H1 (cell line): ENCODE data around the gene PPP2R2C. TPM values are rescaled to one million over a fixed set of nuclear protein-coding genes. Genes with fewer than 3 reads are reported as not detected.

Source experiments
- CTCF ChIA-PET: fragments of 300-600 bp; sonication (Branson Sonifier 250); formaldehyde crosslinking; loops from one replicate; lab custom pipeline; 2021; ENCODE audit not compliant: partially characterized antibody; lab: Charles Lee
- POLR2A ChIA-PET: fragments of 300-600 bp; sonication (Branson Sonifier 250); formaldehyde crosslinking; loops from one replicate; lab custom pipeline; 2021; ENCODE audit warnings: inconsistent platforms; ENCODE audit not compliant: partially characterized antibody; lab: Charles Lee
- DNase-seq, 2 experiments: peaks; one replicate each; pipeline versions ENCODE4 v3.0.0 to v3.0.0-alpha.2; 2010 to 2022; ENCODE audit warnings: low spot score in 2 of 2, low read depth in 1 of 2, mixed read lengths in 1 of 2
- FAIRE-seq: peaks from 2 replicates; lab custom pipeline; 2011; peaks lifted over from hg19 to GRCh38; lab: Jason Lieb, UNC
- H2AFZ ChIP-seq: 2 replicates; pipeline ENCODE4 v1.8.1; 2012; ENCODE audit warnings: low read length, inconsistent platforms
- H2AK5ac ChIP-seq: 2 replicates; pipeline ENCODE4 v1.6.1; 2013; ENCODE audit warnings: low read depth, low read length
- H2BK120ac ChIP-seq: replicated peaks from 2 replicates; pipeline ENCODE3; 2013; ENCODE audit warnings: low read depth, low read length, inconsistent platforms
- H2BK12ac ChIP-seq: 2 replicates; pipeline ENCODE4 v1.6.1; 2013; ENCODE audit warnings: low read depth, low read length
- H2BK15ac ChIP-seq: 2 replicates; pipeline ENCODE4 v1.6.1; 2013; ENCODE audit warnings: low read length
- H2BK20ac ChIP-seq: 2 replicates; pipeline ENCODE4 v1.6.1; 2013; ENCODE audit warnings: low read length
- H2BK5ac ChIP-seq: 2 replicates; pipeline ENCODE4 v1.6.1; 2013; ENCODE audit warnings: low read depth, low read length
- H3K14ac ChIP-seq: 2 replicates; pipeline ENCODE4 v1.6.1; 2013; ENCODE audit warnings: inconsistent platforms; ENCODE audit not compliant: insufficient read length
- H3K18ac ChIP-seq: 2 replicates; pipeline ENCODE4 v1.6.1; 2013; ENCODE audit warnings: low read length; ENCODE audit errors: extremely low read depth
- H3K23ac ChIP-seq: 2 replicates; pipeline ENCODE4 v1.6.1; 2013; ENCODE audit warnings: inconsistent platforms; ENCODE audit not compliant: insufficient read length
- H3K23me2 ChIP-seq: 2 replicates; pipeline ENCODE4 v1.6.1; 2013; ENCODE audit warnings: low read depth, low read length
- H3K27ac ChIP-seq: 2 replicates; pipeline ENCODE4 v1.6.1; 2011; ENCODE audit warnings: low read depth, low read length, inconsistent platforms
- H3K27me3 ChIP-seq, 4 experiments: replicated peaks in 1 of 4; 1 replicate in 1 of 4; 2 replicates in 3 of 4; pipeline versions ENCODE4 v1.6.1 to v1.8.1; 2011 to 2013; ENCODE audit warnings: low read length in 3 of 4, mild to moderate bottlenecking in 3 of 4, inconsistent platforms in 2 of 4, mixed read lengths in 2 of 4, moderate library complexity in 1 of 4; ENCODE audit not compliant: control insufficient read depth in 3 of 4, insufficient read depth in 3 of 4; ENCODE audit errors: extremely low read depth in 1 of 4
- H3K36me3 ChIP-seq, 4 experiments: 2 replicates each; pipeline versions ENCODE4 v1.6.1 to v1.8.1; 2011 to 2013; ENCODE audit warnings: mild to moderate bottlenecking in 4 of 4, low read length in 3 of 4, moderate library complexity in 2 of 4, control low read depth in 1 of 4, inconsistent platforms in 1 of 4; ENCODE audit not compliant: insufficient read depth in 4 of 4, control insufficient read depth in 2 of 4
- H3K4ac ChIP-seq: replicated peaks from 2 replicates; pipeline ENCODE3; 2013; ENCODE audit warnings: low read length, low read depth, mixed read lengths, inconsistent platforms; ENCODE audit not compliant: insufficient read length
- H3K4me1 ChIP-seq, 4 experiments: replicated peaks in 1 of 4; 1 replicate in 1 of 4; 2 replicates in 3 of 4; pipeline versions ENCODE4 v1.6.1 to v1.8.1; 2011 to 2013; ENCODE audit warnings: low read length in 3 of 4, inconsistent platforms in 2 of 4, mixed read lengths in 1 of 4; ENCODE audit not compliant: insufficient read depth in 4 of 4, control insufficient read depth in 3 of 4
- H3K4me2 ChIP-seq, 2 experiments: 2 replicates each; pipeline versions ENCODE4 v1.6.1 to v1.8.1; 2011 to 2013; ENCODE audit warnings: low read depth in 2 of 2, low read length in 2 of 2, control low read depth in 1 of 2, inconsistent platforms in 1 of 2, mild to moderate bottlenecking in 1 of 2; ENCODE audit not compliant: insufficient read depth in 1 of 2
- H3K4me3 ChIP-seq, 4 experiments: fragments of 200-600, 300-600 bp in 1 of 4; sonication (generic), shearing (Covaris generic), sonication (Bioruptor Twin) in 1 of 4; 2 replicates each; pipeline versions ENCODE4 v1.5.1 to v1.8.1; 2011 to 2016; ENCODE audit warnings: low read length in 4 of 4, low read depth in 3 of 4, control low read depth in 2 of 4, inconsistent platforms in 2 of 4, mild to moderate bottlenecking in 2 of 4, mixed read lengths in 1 of 4, moderate library complexity in 1 of 4; ENCODE audit not compliant: insufficient read depth in 2 of 4; ENCODE audit errors: extremely low read depth in 1 of 4
- H3K56ac ChIP-seq: replicated peaks from 2 replicates; pipeline ENCODE3; 2013; ENCODE audit warnings: low read depth, mild to moderate bottlenecking, mixed read lengths, low read length, inconsistent platforms; ENCODE audit not compliant: insufficient read length
- H3K79me1 ChIP-seq: 2 replicates; pipeline ENCODE4 v1.6.1; 2013; ENCODE audit warnings: low read depth, low read length, control low read depth
- H3K79me2 ChIP-seq, 2 experiments: 2 replicates each; pipeline versions ENCODE4 v1.6.1 to v1.8.1; 2012 to 2013; ENCODE audit warnings: low read length in 2 of 2, mild to moderate bottlenecking in 2 of 2, inconsistent platforms in 1 of 2; ENCODE audit not compliant: insufficient read depth in 2 of 2, control insufficient read depth in 1 of 2
- H3K9ac ChIP-seq, 4 experiments: replicated peaks in 1 of 4; 1 replicate in 1 of 4; 2 replicates in 3 of 4; pipeline versions ENCODE4 v1.6.1 to v1.8.1; 2011 to 2013; ENCODE audit warnings: low read depth in 3 of 4, low read length in 3 of 4, control low read depth in 2 of 4, mild to moderate bottlenecking in 2 of 4, moderate library complexity in 2 of 4, inconsistent platforms in 1 of 4; ENCODE audit errors: extremely low read depth in 1 of 4
- H3K9me3 ChIP-seq, 2 experiments: 2 replicates each; pipeline versions ENCODE4 v1.6.1 to v1.8.1; 2012 to 2013; ENCODE audit warnings: mild to moderate bottlenecking in 2 of 2, moderate library complexity in 2 of 2, control low read depth in 1 of 2, inconsistent platforms in 1 of 2, low read depth in 1 of 2, low read length in 1 of 2, mixed read lengths in 1 of 2; ENCODE audit not compliant: insufficient read depth in 2 of 2
- H4K20me1 ChIP-seq, 2 experiments: replicated peaks in 1 of 2; 2 replicates each; pipeline versions ENCODE3 to v1.8.1; 2011 to 2013; ENCODE audit warnings: inconsistent platforms in 2 of 2, low read length in 2 of 2, mild to moderate bottlenecking in 1 of 2; ENCODE audit not compliant: insufficient read depth in 2 of 2, control insufficient read depth in 1 of 2
- H4K5ac ChIP-seq: 2 replicates; pipeline ENCODE4 v1.6.1; 2013; ENCODE audit warnings: low read length, low read depth, mixed read lengths, inconsistent platforms; ENCODE audit not compliant: insufficient read length
- H4K8ac ChIP-seq: 2 replicates; pipeline ENCODE4 v1.8.0; 2013; ENCODE audit warnings: mild to moderate bottlenecking, moderate library complexity, low read length, inconsistent platforms; ENCODE audit not compliant: insufficient read depth; ENCODE audit errors: extremely low read depth
- H4K91ac ChIP-seq: replicated peaks from 2 replicates; pipeline ENCODE3; 2013; ENCODE audit warnings: low read length, mixed read lengths, inconsistent platforms; ENCODE audit not compliant: insufficient read length
- ATF2 ChIP-seq: IDR thresholded peaks from 2 replicates; pipeline ENCODE4 v1.6.1; 2012; ENCODE audit warnings: low read length, inconsistent platforms
- BACH1 ChIP-seq: IDR thresholded peaks from 2 replicates; pipeline ENCODE4 v1.6.1; 2012; ENCODE audit warnings: low read length, improper control_type of control experiment
- EP300 ChIP-seq, 2 experiments: IDR thresholded peaks; 1 replicate in 1 of 2; 2 replicates in 1 of 2; pipeline ENCODE4 v1.6.1; 2011 to 2012; ENCODE audit warnings: low read depth in 2 of 2, low read length in 2 of 2, mild to moderate bottlenecking in 2 of 2, borderline replicate concordance in 1 of 2, inconsistent platforms in 1 of 2, moderate library complexity in 1 of 2
- JUN ChIP-seq: IDR thresholded peaks from 2 replicates; pipeline ENCODE4 v1.6.1; 2011; ENCODE audit warnings: low read depth, mild to moderate bottlenecking, improper control_type of control experiment, low read length
- KDM4A ChIP-seq: IDR thresholded peaks from one replicate; pipeline ENCODE4 v1.7.1; 2012; ENCODE audit warnings: low read depth, mild to moderate bottlenecking, moderate library complexity, low read length, inconsistent platforms; ENCODE audit not compliant: severe bottlenecking
- SP2 ChIP-seq: IDR thresholded peaks from 2 replicates; pipeline ENCODE4 v1.6.1; 2012; ENCODE audit warnings: mild to moderate bottlenecking, low read length, inconsistent platforms
- TCF12 ChIP-seq: IDR thresholded peaks from 2 replicates; pipeline ENCODE4 v1.6.1; 2011; ENCODE audit warnings: low read depth, mild to moderate bottlenecking, low read length
- TEAD4 ChIP-seq: IDR thresholded peaks from 2 replicates; pipeline ENCODE4 v1.6.1; 2012; ENCODE audit warnings: low read depth, low read length, inconsistent platforms, mixed read lengths
- USF2 ChIP-seq: IDR thresholded peaks from 2 replicates; pipeline ENCODE4 v1.6.1; 2011; ENCODE audit warnings: low read length, improper control_type of control experiment
- WGBS, 2 experiments: shearing (Covaris generic) in 1 of 2; methylation state at CpG; one replicate each; pipeline versions ENCODE4 v1.1.6 to v1.1.7; 2013 to 2015; ENCODE audit warnings: low lambda C conversion rate in 2 of 2, mixed read lengths in 2 of 2, inconsistent platforms in 1 of 2, low coverage in 1 of 2, missing lambda C conversion rate in 1 of 2; ENCODE audit not compliant: insufficient replicate concordance in 2 of 2, insufficient coverage in 1 of 2, insufficient read length in 1 of 2; ENCODE audit errors: extremely low coverage in 1 of 2, missing lambda C conversion rate in 1 of 2; 5-methylcytosine and 5-hydroxymethylcytosine counted together
- polyA plus RNA-seq, 7 experiments: library from polyadenylated mRNA; depleted of rRNA in 3 of 7; stranded (reverse) in 5 of 7; unstranded in 2 of 7; fragments of >200 nt in 5 of 7; fragments of 200-250 nt in 2 of 7; gene quantifications; 1 replicate in 5 of 7; 2 replicates in 1 of 7; 4 replicates in 1 of 7; pipeline versions ENCODE4 v1.2.1 to v1.2.3, GENCODE V29; 2011 to 2013; ENCODE audit warnings: missing spikeins in 2 of 7, mixed read lengths in 2 of 7
- total RNA-seq: library from RNA; stranded (reverse); fragmentation: NEBNext Ultra II Directional; extraction: Animal tissue kit (Norgen Biotek cat#: 25700); gene quantifications from 2 replicates; pipeline ENCODE4 v1.2.1, GENCODE V29; 2021

PPP2R2C gene
- total and polyA plus RNA-seq, 2 of the 8 experiments (the other 6 are each of a cell fraction or from before 2014, with no cell fraction given) = 6.4 TPM

- Histone ChIP-seq H3K4me1 (no peaks in the 10 kb centered on the region), H3K79me1 (0 out of 2 replicates have a peak, but pooled peaks cover 3% of the 10 kb centered on the region), H3K4me2 (no peak overlapping the region), H2BK12ac (no peak overlapping the region), H2BK120ac (no peak overlapping the region), H2AK5ac (no peak overlapping the region), H3K18ac (no peak overlapping the region), H3K14ac (no peak overlapping the region), H3K4ac (no peak overlapping the region), H3K27me3 (no peaks in the 10 kb centered on the region), H4K20me1 (peaks cover 0 to 10% of the 10 kb centered on the region in 2 experiments), H4K5ac (no peak overlapping the region), H3K56ac (no peak overlapping the region), H2AFZ (no peak overlapping the region), H2BK20ac (no peak overlapping the region), H4K8ac (no peak overlapping the region), H3K9ac (no peak overlapping the region), H3K23ac (no peak overlapping the region), H3K9me3 (no peaks in the 10 kb centered on the region), H4K91ac (no peak overlapping the region), H2BK5ac (no peak overlapping the region), H3K27ac (no peak overlapping the region), H3K79me2 (no peaks in the 10 kb centered on the region), H3K36me3 (peaks cover 0 to 28% (median 20%) of the 10 kb centered on the region in 4 experiments; a peak in 6 of 8 replicates), H2BK15ac (no peak overlapping the region), H3K23me2 (peaks cover 5% of the 10 kb centered on the region; the same call in 1 of the 2 replicates), H3K4me3 (no peak overlapping the region)
- CTCF ChIA-PET = interaction anchor here (0.7 to 4.8 kb wide), 5 partner anchors 30 to 141 kb away, joined by 3 to 26 read pairs (median 3); no protein-coding TSS in a partner anchor
- POLR2A ChIA-PET = no interaction called here
- 86% methylated on average over 13 of the region's 13 CpGs; no CpG with 5 or more reads in 1 of the 2 experiments for WGBS, 2 experiments
- TF ChIP-seq KDM4A (no peak), SP2 (no peak), EP300 (IDR thresholded peaks at IDR 0.05; ENCODE audit: borderline replicate concordance in 1 of 2, low read depth in 2 of 2, low read length in 2 of 2) (no peak), BACH1 (no peak), TCF12 (no peak), USF2 (no peak), ATF2 (no peak), JUN (no peak), TEAD4 (no peak)
- DNase-seq (no peak), FAIRE-seq (no peak)
Measured at GRCh38 chr4:6298035-6298434, 174.4 kb downstream of the PPP2R2C start.
